Measurements from ENCODE around the gene PRKAR1B. TPM values are rescaled to one million over a fixed set of nuclear protein-coding genes. Genes with fewer than 3 reads are reported as not detected.

The PRKAR1B gene
- total and polyA plus RNA-seq, 7 donors = 1.4 to 4.6 (median 1.9) TPM

- peaks cover 0 to 8% (median 2%) of the 10 kb centered on the region in 3 donors for H3K27me3 ChIP-seq (ENCODE audit: insufficient read depth in 3 of 3, low read length in 2 of 3)
- H3K4me1 ChIP-seq = peaks cover 9% of the 10 kb centered on the region
- no peaks in the 10 kb centered on the region for H3K9me3 ChIP-seq
- no peak for ATAC-seq
- no peak overlapping the region for H3K4me3 ChIP-seq
- TF ChIP-seq CTCF (IDR thresholded peaks at IDR 0.05) = no peak
- no peaks in the 10 kb centered on the region for H3K36me3 ChIP-seq (ENCODE audit: insufficient read depth in 1 of 2, low read depth in 1 of 2)
- intact Hi-C loops (cut with DNase I) = no loop called here
- 91 to 96% (median 94%) methylated on average over 34 to 42 of the region's 42 CpGs for WGBS, 3 donors
- no peak overlapping the region for H3K27ac ChIP-seq
- DNase-seq = no peak
Measured at GRCh38 chr7:591856-592628, 135.0 kb downstream of the PRKAR1B start.

- peaks cover 9% of the 10 kb centered on the region for H3K4me1 ChIP-seq
Measured at GRCh38 chr7:590731-591551, 136.1 kb downstream of the PRKAR1B start.

GRCh38 chr7:589781-590575, 137.1 kb downstream of the PRKAR1B start:
- ATAC-seq (peak in 1 of 4 donors; percentile 19), DNase-seq (peak in 1 of 2 donors; percentile 55)
- no peak overlapping the region for H3K4me3 ChIP-seq
- peaks cover 0 to 8% (median 2%) of the 10 kb centered on the region in 3 donors for H3K27me3 ChIP-seq (ENCODE audit: insufficient read depth in 3 of 3, low read length in 2 of 3)
- no peak overlapping the region for H3K27ac ChIP-seq
- H3K4me1 ChIP-seq = peaks cover 9% of the 10 kb centered on the region
- H3K36me3 ChIP-seq (ENCODE audit: insufficient read depth in 1 of 2, low read depth in 1 of 2) = no peaks in the 10 kb centered on the region
- H3K9me3 ChIP-seq = no peaks in the 10 kb centered on the region
- intact Hi-C loops (cut with DNase I) = no loop called here
- 66 to 84% (median 77%) methylated on average over 28 to 30 of the region's 30 CpGs for WGBS, 3 donors
- TF ChIP-seq CTCF (IDR thresholded peaks at IDR 0.05) = no peak

More at GRCh38 chr7:590731-591551, 136.1 kb downstream of the PRKAR1B start:
- H3K36me3 ChIP-seq (ENCODE audit: insufficient read depth in 1 of 2, low read depth in 1 of 2) = no peaks in the 10 kb centered on the region
- DNase-seq (peak in 1 of 2 donors; percentile 48), ATAC-seq (no peak)
- 27 to 45% (median 28%) methylated on average over 45 of the region's 45 CpGs for WGBS, 3 donors
- no peaks in the 10 kb centered on the region for H3K9me3 ChIP-seq
- no peak for TF ChIP-seq CTCF (IDR thresholded peaks at IDR 0.05)
- H3K27me3 ChIP-seq (ENCODE audit: insufficient read depth in 3 of 3, low read length in 2 of 3) = peaks cover 0 to 8% (median 2%) of the 10 kb centered on the region in 3 donors
- H3K27ac ChIP-seq = no peak overlapping the region
- intact Hi-C loops (cut with DNase I) = no loop called here
- no peak overlapping the region for H3K4me3 ChIP-seq

- Histone ChIP-seq H3K36me3 (ENCODE audit: insufficient read depth in 1 of 2, low read depth in 1 of 2) (no peaks in the 10 kb centered on the region), H3K9me3 (no peaks in the 10 kb centered on the region), H3K4me1 (peaks cover 9% of the 10 kb centered on the region), H3K4me3 (no peak overlapping the region), H3K27ac (no peak overlapping the region), H3K27me3 (ENCODE audit: insufficient read depth in 3 of 3, low read length in 2 of 3) (peaks cover 0 to 8% (median 2%) of the 10 kb centered on the region in 3 donors)
- 52 to 79% (median 68%) methylated on average over 12 of the region's 12 CpGs for WGBS, 3 donors
- TF ChIP-seq CTCF (IDR thresholded peaks at IDR 0.05) = no peak
- DNase-seq (peak; percentile 21 to 57), ATAC-seq (no peak)
- intact Hi-C loops (cut with DNase I) = no loop called here
Measured at GRCh38 chr7:587767-588166, 139.3 kb downstream of the PRKAR1B start.

Data from psoas muscle (tissue), 8 donors.